GM19238 (cell line): Measurements from ENCODE around the gene CELF4.
"Not testable (repeated sequence)": the region's sequence is repeated elsewhere in the genome, so short reads cannot be mapped to it uniquely, and the experiment has no call there.

Experiments
- DNase-seq: peaks from one replicate; pipeline ENCODE4 v3.0.0; 2011; ENCODE audit warnings: low spot score; ENCODE audit not compliant: insufficient read length

The CELF4 gene

GRCh38 chr18:37362158-37362890 lies 203.3 kb downstream of the CELF4 start:
- DNase-seq: no peak

GRCh38 chr18:37361335-37362157 lies 204.1 kb downstream of the CELF4 start:
- DNase-seq: no peak

- not testable (repeated sequence) for DNase-seq
Observed at GRCh38 chr18:37358061-37358460, 207.5 kb downstream of the CELF4 start.

DNA sequence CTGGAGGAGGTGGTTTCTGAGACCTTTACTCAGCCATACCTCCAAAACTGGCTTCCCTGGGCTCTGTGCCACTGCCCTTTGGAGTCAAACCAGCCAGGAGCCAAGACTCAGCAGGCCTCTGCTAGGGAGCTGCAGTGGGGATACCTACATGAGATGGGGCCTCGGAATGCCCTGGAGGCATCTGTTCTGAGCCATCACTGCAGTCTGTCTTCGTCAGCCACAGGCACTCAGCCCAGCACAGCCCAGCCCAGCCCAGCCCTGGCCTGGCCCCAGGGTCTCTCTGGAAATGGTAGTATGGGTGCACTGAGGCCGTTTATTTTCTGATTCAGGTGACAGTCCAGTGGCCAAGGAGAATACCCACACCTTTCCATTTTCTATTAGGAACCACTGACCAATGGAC lies 209.8 kb downstream of the CELF4 start:
- no peak for DNase-seq

DNA sequence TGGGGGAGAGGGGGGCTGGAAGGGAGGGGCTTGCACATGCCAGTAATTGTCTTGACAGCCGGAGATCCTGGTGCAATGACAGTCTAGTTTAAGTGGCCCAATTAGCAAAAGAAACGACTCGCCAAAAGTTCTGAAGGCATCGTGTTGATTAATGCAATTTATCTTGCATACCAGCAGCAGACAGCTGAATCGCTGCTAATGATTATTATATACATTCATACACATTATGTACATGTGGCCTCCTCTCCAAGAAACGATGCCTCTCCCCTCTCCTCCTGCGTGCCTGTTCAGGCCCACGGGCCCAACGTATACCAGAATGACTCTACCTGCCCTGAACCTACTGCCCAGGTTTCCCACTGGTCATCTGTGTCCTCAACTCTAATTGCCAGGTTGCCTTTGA lies 214.5 kb downstream of the CELF4 start:
- no peak for DNase-seq

- DNase-seq: no peak
Observed at GRCh38 chr18:37348729-37349128, 216.9 kb downstream of the CELF4 start.

DNA sequence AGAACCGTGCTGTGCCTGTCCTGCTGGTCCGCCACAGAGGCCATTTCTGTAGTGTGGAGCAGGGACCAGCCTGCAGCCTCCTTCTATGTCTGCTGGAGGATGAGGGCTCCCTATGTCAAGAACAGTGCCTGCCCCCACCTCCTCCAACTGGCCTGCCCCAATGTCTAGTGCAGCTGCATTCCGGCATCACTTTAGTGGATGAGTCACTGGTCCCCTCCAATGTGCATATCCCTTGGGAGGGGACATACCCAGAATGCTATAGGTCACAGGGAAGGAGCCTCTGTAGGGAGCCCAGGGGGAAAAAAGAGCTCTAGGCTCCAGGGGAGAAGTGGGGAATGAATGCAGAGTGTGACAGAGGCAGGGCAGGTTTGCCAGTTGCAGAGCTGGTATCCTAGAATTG lies 219.6 kb downstream of the CELF4 start:
- DNase-seq: no peak

DNA sequence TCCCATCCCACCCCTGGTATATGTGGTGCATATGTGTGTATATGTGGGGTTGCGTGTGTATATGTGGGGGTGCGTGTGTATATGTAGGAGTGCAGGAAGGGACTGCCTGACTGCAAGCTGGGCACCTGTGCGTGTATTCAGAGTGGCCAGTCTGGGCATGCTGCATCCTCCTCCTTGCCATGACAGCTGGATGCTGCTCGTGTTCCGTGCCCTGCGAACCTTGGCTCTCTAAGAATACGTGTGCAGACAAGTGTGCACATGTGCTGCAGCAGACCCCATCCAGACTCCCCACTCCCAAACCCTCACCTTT lies 222.1 kb downstream of the CELF4 start:
- DNase-seq: no peak

DNA sequence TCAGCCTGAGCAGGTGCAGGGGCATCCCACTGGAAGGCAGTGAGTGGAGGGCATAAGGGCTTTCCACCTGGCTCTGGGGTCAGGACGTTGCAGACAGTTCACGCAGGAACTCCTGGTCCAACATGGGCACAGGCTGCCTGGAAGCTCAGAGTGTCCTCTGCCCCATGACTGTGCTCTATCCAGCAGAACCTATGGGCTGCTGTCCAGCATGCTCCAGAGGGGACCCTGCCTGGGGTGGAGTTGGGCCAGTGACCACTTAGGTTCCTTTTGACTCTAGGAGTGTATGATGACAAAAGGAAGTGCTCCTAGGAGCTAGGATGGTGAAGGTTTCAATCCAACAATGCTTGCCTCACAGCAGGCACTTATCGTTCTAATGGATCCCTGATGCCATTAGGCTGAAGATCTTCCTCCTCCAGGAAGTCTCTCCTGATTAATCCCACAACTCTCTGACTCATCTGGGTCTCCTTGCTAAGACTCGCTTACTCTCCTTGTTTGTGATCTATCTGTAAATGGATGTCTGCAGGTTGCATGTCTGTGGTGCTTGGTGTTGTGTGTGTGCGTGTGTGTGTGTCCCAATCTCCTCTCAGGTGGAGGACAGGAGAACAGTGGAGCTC lies 224.0 kb downstream of the CELF4 start:
- DNase-seq: no peak

GRCh38 chr18:37341016-37341415 lies 224.6 kb downstream of the CELF4 start:
- DNase-seq: no peak

- DNase-seq: no peak
Observed at GRCh38 chr18:37339701-37340215, 225.8 kb downstream of the CELF4 start.

GRCh38 chr18:37336568-37337285 lies 228.9 kb downstream of the CELF4 start:
- DNase-seq: no peak

DNA sequence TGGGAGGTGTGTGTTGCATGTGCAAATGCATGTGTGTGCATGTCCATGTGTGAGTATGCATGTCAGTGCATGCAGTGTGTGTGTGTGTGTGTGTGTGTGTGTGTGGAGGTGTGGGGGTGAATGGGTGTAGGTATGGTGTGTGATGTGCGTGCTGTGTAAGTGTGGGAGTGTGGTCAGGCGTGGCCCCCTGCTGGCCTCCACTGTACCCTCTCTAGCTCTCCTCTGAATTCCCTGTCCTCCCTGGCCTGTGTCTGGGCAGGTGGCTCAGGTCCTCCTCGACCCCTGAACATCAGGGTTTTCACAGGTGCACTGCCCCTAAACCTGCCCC lies 230.2 kb downstream of the CELF4 start:
- DNase-seq: no peak

DNA sequence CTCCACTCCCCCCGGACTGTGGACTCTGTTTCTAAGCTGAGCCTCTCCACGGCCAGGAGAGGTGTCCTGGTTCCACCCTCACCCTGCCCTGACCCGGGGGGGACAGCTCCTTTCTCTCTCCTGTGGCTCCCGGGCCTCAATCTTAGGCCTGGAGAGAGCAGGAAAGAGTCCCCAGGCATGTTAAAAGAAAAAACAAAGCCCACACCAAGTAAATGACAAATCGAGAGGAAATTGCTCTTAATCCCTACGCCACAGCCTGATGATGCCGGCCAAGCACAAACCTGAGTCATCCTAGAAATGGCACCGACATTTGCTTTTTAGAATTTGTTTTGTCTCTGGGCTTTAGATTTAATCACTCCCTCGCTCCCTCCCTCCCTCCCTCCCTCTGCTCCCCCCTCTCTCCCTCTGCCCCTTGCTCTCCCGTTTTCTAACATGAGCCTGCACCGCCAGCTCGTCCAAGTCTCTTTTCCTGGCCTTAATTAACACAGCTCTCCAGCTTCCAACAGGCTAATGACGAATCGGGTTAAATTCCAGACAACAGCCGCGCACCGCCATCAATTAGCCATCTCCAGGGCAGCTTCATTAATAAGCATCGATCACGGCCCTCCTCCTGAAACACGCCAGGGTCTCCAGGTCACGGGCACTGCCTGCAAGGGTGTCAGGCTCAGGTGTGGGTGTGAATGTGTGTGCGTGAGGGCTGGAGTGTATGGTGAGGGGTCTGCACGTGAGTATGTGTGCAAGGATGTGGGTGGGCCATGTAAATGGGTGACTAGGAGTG lies 230.8 kb downstream of the CELF4 start:
- no peak for DNase-seq

GRCh38 chr18:37332628-37333420 lies 232.8 kb downstream of the CELF4 start:
- no peak for DNase-seq

- DNase-seq: no peak
Observed at GRCh38 chr18:37332219-37332618, 233.4 kb downstream of the CELF4 start.

DNA sequence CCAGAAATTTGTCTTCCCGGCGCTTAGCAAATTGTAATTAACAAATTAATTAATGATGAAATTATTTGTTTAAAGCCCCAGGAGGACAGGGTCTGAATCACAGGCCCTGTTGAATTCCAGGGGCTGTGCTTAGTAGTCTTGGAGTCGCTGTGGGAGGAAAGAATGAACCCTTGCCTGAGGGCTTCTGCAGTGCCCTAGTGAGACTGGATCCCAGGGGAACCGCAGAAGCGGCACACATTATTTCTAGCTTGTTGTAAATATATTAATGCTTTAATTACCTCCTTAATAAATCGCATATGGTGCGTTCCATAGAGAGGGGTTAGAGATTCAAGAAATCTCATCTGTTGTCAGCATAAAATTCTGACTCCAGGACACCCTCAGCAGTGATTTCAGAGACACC lies 235.4 kb downstream of the CELF4 start:
- DNase-seq: no peak

GRCh38 chr18:37328946-37329719 lies 236.5 kb downstream of the CELF4 start:
- DNase-seq: no peak

DNA sequence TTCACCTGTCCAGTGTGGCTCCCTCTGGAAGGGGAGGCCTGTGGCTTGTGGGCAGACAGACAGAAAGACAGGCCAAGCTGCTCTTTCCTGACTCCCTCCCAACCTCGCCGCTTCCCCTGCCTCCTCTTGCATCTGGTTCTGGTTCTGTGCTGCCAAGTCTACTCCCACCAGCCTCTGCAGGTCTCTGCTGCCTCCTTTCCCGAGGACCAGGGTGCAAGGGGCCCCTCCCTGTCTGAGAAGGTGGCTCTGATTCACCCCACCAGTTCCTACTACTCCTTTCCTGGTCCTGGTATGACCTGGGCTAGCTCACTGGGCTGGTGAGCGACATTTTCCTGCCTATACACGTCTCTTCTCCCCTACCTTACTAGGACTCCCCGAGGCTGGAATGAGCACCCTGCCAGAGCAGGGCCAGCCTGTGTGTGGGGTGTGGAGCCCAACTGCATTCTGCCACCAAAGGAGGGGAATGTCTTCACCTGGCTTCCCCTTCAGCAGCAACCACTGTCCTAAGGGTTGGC lies 238.5 kb downstream of the CELF4 start:
- DNase-seq: no peak
